Sciatic nerve (tissue), 2 donors: ENCODE measurements around the gene CYP26B1. TPM values are rescaled to one million over a fixed set of nuclear protein-coding genes. Genes with fewer than 3 reads are reported as not detected.

ENCODE experiments used
- ATAC-seq: fragments of 200-7000 bp; cut with Tn5 transposase; one replicate; pipeline ENCODE4 v1.9.1; 2020; ENCODE audit warnings: mild to moderate bottlenecking, moderate library complexity
- DNase-seq: peaks from one replicate; pipeline ENCODE4 v3.0.0-alpha.2; 2020; ENCODE audit warnings: low spot score
- intact Hi-C: fragments of 100-400 bp; cut with DNase I; formaldehyde crosslinking; loops from one replicate; pipeline ENCODE4 v1.14.2; 2022
- total RNA-seq: library from RNA; stranded (reverse); fragmentation: NEBNext Ultra II Directional; extraction: Animal tissue kit (Norgen Biotek cat#: 25700); gene quantifications from one replicate; pipeline ENCODE4 v1.2.1, GENCODE V29; 2021
- donor health status: DM: no; HTN: no; CAD: no.
- donor health status: DM: no; HTN: no; CAD: no.

CYP26B1 gene
- total RNA-seq, 1 donor from 2014 or later, result 12.7 TPM

- DNase-seq, result no peak
- ATAC-seq, result no peak
- intact Hi-C loops, result no loop called here
These were observed 10.5 kb upstream of the CYP26B1 start for GRCh38 chr2:72157871-72158771.

DNA sequence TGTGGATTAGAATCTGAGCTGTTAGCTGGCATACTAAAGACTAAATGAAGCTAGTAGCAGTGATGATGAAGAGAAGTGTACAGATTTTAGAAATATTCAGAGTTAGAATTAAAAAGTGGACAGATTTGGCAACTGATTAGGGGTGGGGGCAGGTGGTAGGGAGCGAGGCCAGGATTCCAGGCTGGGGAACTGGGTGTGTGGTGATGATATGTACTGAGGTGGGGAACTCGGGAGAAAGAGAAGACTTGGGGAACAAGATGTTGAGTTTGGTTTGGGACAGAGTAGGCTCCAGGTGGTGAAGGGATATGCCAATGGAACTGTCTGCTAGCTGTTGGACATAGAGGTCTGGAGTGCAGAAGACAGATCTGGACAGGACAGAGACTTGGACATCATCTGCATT is 9.2 kb upstream of the CYP26B1 start:
- DNase-seq, result no peak
- intact Hi-C loops, result no loop called here

DNA sequence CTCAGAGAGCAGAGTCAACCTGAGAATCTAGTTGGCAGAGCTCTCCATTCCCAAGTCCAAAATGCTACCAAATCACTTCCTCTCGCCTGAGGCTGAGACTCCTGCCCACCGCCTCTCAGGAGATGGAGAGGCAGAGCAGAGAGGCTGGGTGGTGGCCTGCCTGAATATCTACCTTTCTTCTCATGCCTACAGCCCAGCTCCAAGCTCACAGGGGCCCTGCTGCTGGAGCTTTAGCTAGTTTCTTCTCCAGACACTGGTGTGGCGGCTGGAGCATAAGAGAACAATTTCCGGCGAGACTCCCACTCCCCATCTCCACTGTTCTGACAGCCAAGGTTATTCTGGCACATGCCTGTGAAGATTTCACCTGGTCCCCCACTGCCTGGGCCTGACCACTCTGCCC is 8.1 kb upstream of the CYP26B1 start:
- ATAC-seq, result no peak
- DNase-seq, result no peak
- intact Hi-C loops, result no loop called here

More for the DNA sequence above, 9.2 kb upstream of the CYP26B1 start:
- no peak for ATAC-seq

GRCh38 chr2:72155151-72155550 is 7.5 kb upstream of the CYP26B1 start:
- intact Hi-C loops, result no loop called here
- ATAC-seq, result no peak
- DNase-seq, result no peak

DNA sequence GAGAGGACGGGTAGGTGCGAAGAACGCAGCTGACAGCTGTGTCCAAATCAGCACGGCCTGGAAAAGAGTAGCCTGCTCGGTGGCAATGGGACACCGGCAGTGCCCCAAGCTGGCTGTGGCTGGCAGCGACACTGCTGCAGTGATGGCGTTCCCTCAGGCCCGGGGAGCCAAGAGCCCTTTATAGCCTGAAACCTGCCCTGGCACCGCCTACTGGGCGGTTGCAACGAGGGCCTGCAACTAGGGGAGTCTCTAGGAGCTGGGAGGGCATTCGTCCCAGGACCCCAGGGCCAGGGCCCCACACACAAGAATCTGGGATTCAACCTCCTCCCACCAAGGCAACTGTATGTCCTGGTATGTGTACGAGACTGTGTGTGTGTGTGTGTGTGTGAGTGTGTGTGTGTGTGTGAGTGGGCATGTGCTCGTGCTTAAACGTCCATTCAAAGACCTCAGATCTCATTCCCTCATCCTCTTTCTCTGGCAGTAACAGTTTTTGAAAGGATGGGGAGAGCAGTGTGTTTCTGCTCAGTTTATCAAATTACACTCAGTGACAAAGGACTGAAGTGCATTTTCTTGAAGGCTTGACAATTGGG is 6.8 kb upstream of the CYP26B1 start:
- intact Hi-C loops, result no loop called here
- DNase-seq (no peak), ATAC-seq (no peak)

GRCh38 chr2:72153924-72154323 is 6.3 kb upstream of the CYP26B1 start:
- intact Hi-C loops, result no loop called here
- ATAC-seq, result no peak
- DNase-seq, result no peak

DNA sequence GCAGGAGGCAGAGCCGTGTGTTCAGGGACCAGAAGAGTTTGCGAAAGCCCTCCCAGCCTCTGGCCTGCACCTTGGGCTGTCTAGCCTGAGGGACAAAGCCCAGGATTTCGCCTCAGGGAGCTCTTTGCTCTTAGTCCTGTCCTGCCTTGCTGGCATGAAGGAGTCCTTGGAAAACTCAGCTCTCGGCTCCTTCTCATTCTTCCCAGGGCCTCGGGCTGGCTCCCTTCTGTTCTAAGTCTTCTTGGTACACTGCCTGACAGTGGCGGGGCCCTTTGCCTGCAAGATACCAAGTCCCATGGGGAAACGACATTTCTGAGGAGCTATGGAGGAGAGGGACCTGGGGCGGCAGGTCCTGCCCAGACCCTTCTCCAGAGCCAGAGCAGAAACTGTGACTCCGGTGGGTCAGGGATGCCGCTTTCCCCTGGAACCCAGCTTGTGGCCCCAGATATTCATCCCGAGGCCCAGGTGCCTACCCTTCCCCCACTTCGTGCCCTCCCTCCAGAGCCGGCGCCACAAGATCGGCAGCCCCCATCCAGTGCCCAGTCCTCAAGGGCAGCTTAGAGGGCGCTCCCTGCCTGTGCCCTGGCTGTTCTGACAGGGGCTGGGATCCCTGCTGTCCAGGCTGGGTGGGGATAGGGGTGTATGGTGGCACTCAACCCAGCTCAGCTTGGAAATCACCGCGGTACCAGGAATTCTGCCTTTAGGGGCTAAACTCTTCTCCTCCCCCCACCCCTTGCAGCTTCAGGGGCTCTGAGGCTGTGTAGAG is 5.5 kb upstream of the CYP26B1 start:
- no peak for ATAC-seq
- intact Hi-C loops, result no loop called here
- no peak for DNase-seq

GRCh38 chr2:72150861-72151356 is 3.2 kb upstream of the CYP26B1 start:
- ATAC-seq, result no peak
- intact Hi-C loops, result no loop called here
- no peak for DNase-seq

GRCh38 chr2:72150157-72150860 is 2.6 kb upstream of the CYP26B1 start:
- DNase-seq, result peak; percentile 90
- peak; percentile 80 for ATAC-seq
- intact Hi-C loops, result no loop called here

- intact Hi-C loops, result loop anchor here (5.0 kb wide), 1 partner anchor 602 kb away; no protein-coding TSS in a partner anchor
- peak; percentile 11 for ATAC-seq
- peak; percentile 64 for DNase-seq
These were observed 2.0 kb upstream of the CYP26B1 start for GRCh38 chr2:72149556-72150156.

DNA sequence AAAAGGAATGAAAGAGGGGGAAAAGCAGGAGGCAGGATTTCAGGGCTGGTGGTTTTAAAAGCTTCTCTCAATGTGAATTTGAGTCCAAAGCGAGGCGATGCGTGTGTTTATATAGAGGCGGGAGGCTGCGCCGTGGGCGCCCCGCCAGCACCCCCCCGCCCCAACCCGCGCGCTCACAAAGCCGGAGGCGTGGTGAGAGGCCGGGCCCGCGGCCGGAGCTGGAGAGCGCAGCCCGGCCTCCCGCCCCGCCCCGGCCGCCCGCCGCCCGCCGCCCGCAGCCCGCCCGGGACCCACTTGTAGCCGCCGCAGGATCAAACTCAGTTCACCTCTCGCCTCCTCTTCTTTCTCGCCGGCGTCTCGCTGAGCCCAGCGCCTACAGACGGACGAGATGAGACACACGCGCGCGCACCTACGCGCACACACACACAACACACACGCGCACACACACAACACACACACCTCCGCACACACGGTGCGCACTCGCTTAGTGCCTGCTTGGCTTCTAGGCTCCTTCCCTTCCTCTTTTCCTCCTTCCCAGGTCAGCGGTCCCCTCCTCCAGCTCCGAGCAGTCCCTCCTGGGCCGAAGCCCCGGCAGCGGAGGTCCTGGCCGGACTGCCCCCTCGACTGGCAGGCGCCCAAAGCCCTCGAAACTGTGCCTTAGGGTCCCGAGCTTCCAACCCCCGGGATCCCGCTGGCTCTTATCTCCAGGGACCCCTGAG is 1.3 kb upstream of the CYP26B1 start:
- DNase-seq, result peak; percentile 67
- intact Hi-C loops, result loop anchor here (5.0 kb wide), 1 partner anchor 602 kb away; no protein-coding TSS in a partner anchor
- ATAC-seq, result peak; percentile 22

- no peak for ATAC-seq
- peak; percentile 58 for DNase-seq
- intact Hi-C loops, result loop anchor here (5.0 kb wide), 1 partner anchor 601 kb away; no protein-coding TSS in a partner anchor
These were observed 558 bp upstream of the CYP26B1 start for GRCh38 chr2:72148003-72148836.

DNA sequence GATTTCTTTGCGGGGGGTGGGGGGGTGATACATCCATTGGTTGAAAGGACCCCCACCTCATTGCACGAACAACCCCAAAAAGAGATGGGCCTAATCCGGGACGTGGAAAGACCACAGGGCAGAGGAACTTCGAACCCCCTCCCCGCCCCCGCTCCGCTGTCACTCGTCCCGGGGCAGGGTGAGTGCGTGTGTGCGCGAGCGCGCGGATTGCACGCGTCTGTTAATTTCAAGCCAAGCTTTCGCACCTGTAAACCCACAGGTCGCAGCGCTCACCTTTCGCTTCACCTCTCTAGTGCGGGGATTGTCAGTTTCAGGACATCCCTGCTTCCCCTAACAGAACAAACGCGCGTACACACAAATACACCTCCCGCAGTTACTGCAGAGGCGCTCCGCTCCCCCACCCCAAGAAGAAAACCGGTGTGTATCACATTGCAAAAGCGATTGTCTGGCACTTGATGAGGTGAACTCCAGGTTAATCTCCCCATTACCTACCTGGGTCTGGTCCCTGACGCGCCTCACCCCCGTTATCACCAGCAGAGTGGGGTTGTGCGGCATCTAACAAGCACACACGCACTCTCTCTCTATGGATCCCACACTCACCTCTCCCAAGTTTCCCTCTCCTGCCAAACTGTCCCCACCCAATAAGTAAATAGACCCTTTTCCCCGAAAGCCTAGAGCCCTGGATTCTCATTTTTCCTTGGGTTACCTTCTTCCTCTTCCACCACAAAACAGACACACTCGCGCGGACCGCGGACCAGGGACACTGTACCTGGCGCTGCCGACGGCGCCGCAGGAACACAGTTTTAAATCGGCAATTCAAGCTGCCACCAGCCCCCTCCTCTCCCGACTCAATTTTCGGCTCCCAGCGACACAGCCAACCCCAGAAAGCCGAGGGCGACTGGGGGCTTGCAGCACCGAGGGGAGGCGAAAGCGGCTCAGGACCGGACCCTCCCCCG is 1.0 kb downstream of the CYP26B1 start:
- intact Hi-C loops, result loop anchor here (5.0 kb wide), 1 partner anchor 599 kb away; no protein-coding TSS in a partner anchor
- peak; percentile 54 for DNase-seq
- ATAC-seq, result no peak

- ATAC-seq (peak; percentile 0), DNase-seq (peak; percentile 52)
- intact Hi-C loops, result loop anchor here (5.0 kb wide), 1 partner anchor 598 kb away; no protein-coding TSS in a partner anchor
These were observed 1.9 kb downstream of the CYP26B1 start for GRCh38 chr2:72145658-72146329.

DNA sequence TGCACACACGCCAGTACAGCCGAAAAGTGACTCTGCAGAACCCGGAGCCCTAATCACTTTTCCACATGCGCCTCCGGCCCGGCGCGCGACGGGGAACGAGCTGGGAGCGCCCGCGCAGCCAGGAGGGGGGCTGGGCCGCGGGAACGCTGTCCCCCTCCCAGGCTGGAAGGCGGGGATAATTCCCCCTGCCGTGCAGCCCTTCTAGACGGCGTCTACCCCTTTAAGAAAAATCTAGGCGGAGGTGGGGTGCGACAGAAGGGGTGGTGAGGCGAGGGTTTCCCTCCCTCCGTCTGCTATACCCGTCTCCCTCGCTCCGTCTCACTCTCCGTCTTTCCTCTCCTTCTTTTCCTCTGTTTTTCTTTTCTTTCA is 2.4 kb downstream of the CYP26B1 start:
- ATAC-seq (peak; percentile 54), DNase-seq (peak; percentile 66)
- intact Hi-C loops, result loop anchor here (5.0 kb wide), 1 partner anchor 598 kb away; no protein-coding TSS in a partner anchor
